PFSK-1 (cell line): ENCODE data around the gene CHCHD2.

Source experiments
- FOXP2 ChIP-seq: optimal IDR thresholded peaks from 2 replicates; pipeline ENCODE3; 2011; ENCODE audit warnings: borderline replicate concordance, control low read depth, inconsistent platforms; ENCODE audit not compliant: insufficient read depth; ENCODE audit errors: extremely low read length, extremely low read depth
- POLR2AphosphoS5 ChIP-seq: IDR thresholded peaks from 2 replicates; pipeline ENCODE4 v1.6.1; 2012; ENCODE audit warnings: low read depth, mild to moderate bottlenecking, control low read depth, low read length, moderate library complexity
- SIN3A ChIP-seq: IDR thresholded peaks from 2 replicates; pipeline ENCODE4 v1.6.1; 2012; ENCODE audit warnings: mild to moderate bottlenecking, low read length, moderate library complexity, borderline replicate concordance; ENCODE audit not compliant: insufficient read depth
- TAF1 ChIP-seq: IDR thresholded peaks from 2 replicates; pipeline ENCODE4 v1.6.1; 2012; ENCODE audit warnings: low read length, control low read depth, borderline replicate concordance; ENCODE audit not compliant: insufficient read depth
- TF ChIP-seq, protein P1 (sequence below), 2 experiments: IDR thresholded peaks; 2 replicates each; pipeline versions ENCODE4 v1.6.1 to v1.8.0; 2011 to 2012; ENCODE audit warnings: low read depth in 2 of 2, low read length in 2 of 2, control low read depth in 1 of 2, inconsistent platforms in 1 of 2, mild to moderate bottlenecking in 1 of 2, moderate library complexity in 1 of 2; ENCODE audit not compliant: insufficient read depth in 1 of 2

DNA sequence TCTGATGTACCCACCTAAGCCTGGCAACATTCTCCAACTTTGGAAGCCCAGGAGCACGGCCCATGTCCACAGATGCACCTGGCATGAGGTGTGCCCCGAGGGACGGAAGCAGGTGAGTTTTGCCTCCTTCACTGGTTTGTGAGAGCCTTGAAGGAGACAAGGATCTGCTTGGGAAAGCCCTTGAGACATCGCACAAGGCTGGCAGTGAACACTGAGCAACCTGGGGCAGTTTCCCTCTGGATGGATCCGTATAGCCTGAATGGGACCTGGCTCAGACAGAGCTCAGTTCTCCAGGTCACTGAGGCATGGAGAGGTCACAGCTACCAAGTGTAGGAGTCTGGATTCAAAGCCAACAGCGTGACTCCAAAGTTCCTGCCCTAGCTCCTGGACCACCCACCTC, 18.7 kb upstream of the CHCHD2 start:
- TF ChIP-seq POLR2AphosphoS5 (no peak), SIN3A (no peak), FOXP2 (no peak), TAF1 (no peak)
- TF ChIP-seq, protein P1, sequence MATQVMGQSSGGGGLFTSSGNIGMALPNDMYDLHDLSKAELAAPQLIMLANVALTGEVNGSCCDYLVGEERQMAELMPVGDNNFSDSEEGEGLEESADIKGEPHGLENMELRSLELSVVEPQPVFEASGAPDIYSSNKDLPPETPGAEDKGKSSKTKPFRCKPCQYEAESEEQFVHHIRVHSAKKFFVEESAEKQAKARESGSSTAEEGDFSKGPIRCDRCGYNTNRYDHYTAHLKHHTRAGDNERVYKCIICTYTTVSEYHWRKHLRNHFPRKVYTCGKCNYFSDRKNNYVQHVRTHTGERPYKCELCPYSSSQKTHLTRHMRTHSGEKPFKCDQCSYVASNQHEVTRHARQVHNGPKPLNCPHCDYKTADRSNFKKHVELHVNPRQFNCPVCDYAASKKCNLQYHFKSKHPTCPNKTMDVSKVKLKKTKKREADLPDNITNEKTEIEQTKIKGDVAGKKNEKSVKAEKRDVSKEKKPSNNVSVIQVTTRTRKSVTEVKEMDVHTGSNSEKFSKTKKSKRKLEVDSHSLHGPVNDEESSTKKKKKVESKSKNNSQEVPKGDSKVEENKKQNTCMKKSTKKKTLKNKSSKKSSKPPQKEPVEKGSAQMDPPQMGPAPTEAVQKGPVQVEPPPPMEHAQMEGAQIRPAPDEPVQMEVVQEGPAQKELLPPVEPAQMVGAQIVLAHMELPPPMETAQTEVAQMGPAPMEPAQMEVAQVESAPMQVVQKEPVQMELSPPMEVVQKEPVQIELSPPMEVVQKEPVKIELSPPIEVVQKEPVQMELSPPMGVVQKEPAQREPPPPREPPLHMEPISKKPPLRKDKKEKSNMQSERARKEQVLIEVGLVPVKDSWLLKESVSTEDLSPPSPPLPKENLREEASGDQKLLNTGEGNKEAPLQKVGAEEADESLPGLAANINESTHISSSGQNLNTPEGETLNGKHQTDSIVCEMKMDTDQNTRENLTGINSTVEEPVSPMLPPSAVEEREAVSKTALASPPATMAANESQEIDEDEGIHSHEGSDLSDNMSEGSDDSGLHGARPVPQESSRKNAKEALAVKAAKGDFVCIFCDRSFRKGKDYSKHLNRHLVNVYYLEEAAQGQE (IDR thresholded peaks at IDR 0.05; ENCODE audit: insufficient read depth in 1 of 2, low read depth in 2 of 2, low read length in 2 of 2) = no peak
